ENCODE data around the gene TAS2R50. TPM values are rescaled to one million over a fixed set of nuclear protein-coding genes. Genes with fewer than 3 reads are reported as not detected.
"Not testable (repeated sequence)": the region's sequence is repeated elsewhere in the genome, so short reads cannot be mapped to it uniquely, and the experiment has no call there.

TAS2R50 gene, protein sequence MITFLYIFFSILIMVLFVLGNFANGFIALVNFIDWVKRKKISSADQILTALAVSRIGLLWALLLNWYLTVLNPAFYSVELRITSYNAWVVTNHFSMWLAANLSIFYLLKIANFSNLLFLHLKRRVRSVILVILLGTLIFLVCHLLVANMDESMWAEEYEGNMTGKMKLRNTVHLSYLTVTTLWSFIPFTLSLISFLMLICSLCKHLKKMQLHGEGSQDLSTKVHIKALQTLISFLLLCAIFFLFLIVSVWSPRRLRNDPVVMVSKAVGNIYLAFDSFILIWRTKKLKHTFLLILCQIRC
- total RNA-seq (1 to 10 TPM; 1.0 to 1.1 TPM), polyA plus RNA-seq (ENCODE audit: insufficient read length in 6 of 6) (under 1 TPM in 5 of 6 donors, not detected in 1; 0.17 to 0.34 (median 0.20) TPM)
- long read RNA-seq, donor 1 = 0 reads
- long read RNA-seq, donor 2 = 0 reads
- long read RNA-seq, donor 3 = 0 reads
- long read RNA-seq, donor 4 = 0 reads
- long read RNA-seq, donor 5 = 0 reads
- long read RNA-seq, donor 6 = 0 reads
- long read RNA-seq, donor 7 = 0 reads
- long read RNA-seq, donor 8 = 0 reads
- long read RNA-seq, donor 9 = 0 reads
- long read RNA-seq, donor 10 = 0 reads
- long read RNA-seq, donor 11 = 0 reads
- long read RNA-seq, donor 12 = 0 reads

DNA sequence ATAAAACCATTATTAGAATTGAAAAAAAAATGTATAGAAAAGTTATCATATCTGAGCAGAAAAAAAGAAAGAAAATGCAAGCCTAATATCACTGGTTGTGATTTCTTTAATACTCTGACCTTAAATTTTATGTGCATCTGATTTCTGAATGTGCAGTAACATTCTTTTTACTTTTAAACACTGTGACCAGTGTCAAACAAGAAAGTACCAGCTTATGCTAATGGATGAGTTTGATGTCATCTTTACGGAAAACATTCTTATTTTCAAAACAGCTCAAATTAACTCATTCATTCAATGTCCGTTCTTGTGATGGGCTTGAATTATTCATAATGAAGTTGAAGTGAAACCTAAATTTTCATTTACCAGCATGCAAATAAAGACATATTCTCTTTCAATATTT is at the start of gene TAS2R50:
TSS of gene TAS2R50 (minus strand) at position 101 of the 400 bp plus-strand sequence. CDS start at position 49, 52 bp downstream.
- H3K36me3 ChIP-seq = no peaks in the 10 kb centered on the region
- H3K27ac ChIP-seq = no peak within 1 kb of the TSS
- no peaks in the 10 kb centered on the region for H3K27me3 ChIP-seq
- no peak for ATAC-seq
- intact Hi-C loops (cut with DNase I) = no loop called here
- no peak for DNase-seq
- H3K4me3 ChIP-seq = no peak within 1 kb of the TSS
- TF ChIP-seq, protein P1, sequence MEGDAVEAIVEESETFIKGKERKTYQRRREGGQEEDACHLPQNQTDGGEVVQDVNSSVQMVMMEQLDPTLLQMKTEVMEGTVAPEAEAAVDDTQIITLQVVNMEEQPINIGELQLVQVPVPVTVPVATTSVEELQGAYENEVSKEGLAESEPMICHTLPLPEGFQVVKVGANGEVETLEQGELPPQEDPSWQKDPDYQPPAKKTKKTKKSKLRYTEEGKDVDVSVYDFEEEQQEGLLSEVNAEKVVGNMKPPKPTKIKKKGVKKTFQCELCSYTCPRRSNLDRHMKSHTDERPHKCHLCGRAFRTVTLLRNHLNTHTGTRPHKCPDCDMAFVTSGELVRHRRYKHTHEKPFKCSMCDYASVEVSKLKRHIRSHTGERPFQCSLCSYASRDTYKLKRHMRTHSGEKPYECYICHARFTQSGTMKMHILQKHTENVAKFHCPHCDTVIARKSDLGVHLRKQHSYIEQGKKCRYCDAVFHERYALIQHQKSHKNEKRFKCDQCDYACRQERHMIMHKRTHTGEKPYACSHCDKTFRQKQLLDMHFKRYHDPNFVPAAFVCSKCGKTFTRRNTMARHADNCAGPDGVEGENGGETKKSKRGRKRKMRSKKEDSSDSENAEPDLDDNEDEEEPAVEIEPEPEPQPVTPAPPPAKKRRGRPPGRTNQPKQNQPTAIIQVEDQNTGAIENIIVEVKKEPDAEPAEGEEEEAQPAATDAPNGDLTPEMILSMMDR (IDR thresholded peaks at IDR 0.05) = no peak
- H3K4me1 ChIP-seq = no peaks in the 10 kb centered on the region
- peaks cover 0 to 3% of the 10 kb centered on the region in 2 donors for H3K9me3 ChIP-seq

DNA sequence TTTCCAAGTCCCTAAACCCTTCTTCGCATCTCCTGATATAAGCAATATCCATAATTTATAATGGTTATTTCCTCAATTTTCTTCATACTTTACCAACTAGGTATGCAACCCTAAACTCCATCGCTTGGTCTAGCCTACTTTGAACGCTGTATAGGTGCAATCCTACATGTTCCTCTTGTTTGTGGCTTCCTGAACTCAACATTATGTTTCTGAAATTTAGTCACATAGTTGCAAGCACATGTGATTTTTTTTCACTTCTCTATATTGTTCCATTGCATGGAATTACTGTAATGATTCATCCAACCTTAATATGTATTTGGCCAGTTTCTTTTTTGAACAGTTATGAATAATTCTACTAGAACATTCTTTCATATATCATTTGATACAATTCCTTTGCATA is 47.2 kb upstream of the TAS2R50 start:
- ATAC-seq; intact Hi-C loops (cut with DNase I); H3K9me3 ChIP-seq; H3K27me3 ChIP-seq; H3K4me1 ChIP-seq; H3K27ac ChIP-seq; H3K36me3 ChIP-seq; H3K4me3 ChIP-seq; DNase-seq: not testable (repeated sequence)

DNA sequence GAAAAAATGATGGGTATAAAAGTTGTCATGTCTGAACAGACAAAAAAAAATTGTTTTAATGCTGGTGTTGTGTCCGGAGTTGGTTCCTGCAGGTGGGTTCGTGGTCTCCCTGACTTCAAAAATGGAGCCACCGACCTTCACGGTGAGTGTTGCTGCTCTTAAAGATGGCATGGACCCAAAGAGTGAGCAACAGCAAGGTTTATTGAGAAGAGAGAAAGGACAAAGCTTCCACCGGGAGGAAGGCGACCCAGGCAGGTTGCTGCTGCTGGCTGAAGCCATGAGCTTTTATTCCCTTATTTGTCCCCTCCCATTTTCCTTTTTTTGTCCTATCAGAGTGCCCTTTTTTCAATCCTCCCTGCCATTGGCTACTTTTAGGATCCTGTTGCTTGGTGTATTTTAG is 44.6 kb upstream of the TAS2R50 start, which contains the start of gene TAS2R31:
TSS of gene TAS2R31 (minus strand) at position 101 of the 400 bp plus-strand sequence. CDS start at position 29, 72 bp downstream.
- DNase-seq (no peak), ATAC-seq (no peak)
- H3K27ac ChIP-seq = no peak within 1 kb of the TSS
- H3K9me3 ChIP-seq = no peaks in the 10 kb centered on the region
- H3K27me3 ChIP-seq = no peaks in the 10 kb centered on the region
- H3K4me1 ChIP-seq = no peaks in the 10 kb centered on the region
- intact Hi-C loops (cut with DNase I) = no loop called here
- TF ChIP-seq, protein P1 (IDR thresholded peaks at IDR 0.05) = no peak
- H3K4me3 ChIP-seq = no peak within 1 kb of the TSS
- H3K36me3 ChIP-seq = peaks cover 0 to 8% of the 10 kb centered on the region in 2 donors

DNA sequence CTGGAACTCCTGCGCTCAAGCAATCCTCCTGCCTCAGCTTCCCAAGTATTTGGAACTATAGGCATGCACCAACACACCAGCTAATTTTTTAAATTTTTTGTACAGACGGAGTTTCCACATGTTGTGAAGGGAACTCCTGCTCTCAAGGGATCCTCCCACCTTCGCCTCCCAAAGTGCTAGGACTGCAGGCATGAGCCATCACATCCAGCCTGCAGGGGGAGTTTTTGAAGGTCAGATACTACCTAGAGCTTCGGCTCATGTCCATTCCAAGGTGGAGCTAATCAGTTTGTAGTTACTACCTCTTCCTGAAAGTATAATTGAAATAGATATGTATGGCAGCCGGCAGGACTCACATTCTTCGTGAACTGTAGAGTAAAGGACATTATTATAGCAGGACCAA is 39.4 kb upstream of the TAS2R50 start:
- ATAC-seq (no peak), DNase-seq (no peak)
- H3K9me3 ChIP-seq = peaks cover 0 to 6% of the 10 kb centered on the region in 2 donors
- peaks cover 0 to 12% of the 10 kb centered on the region in 2 donors for H3K36me3 ChIP-seq
- H3K4me3 ChIP-seq = no peak overlapping the region
- H3K4me1 ChIP-seq = no peaks in the 10 kb centered on the region
- TF ChIP-seq, protein P1 (IDR thresholded peaks at IDR 0.05) = no peak
- no peaks in the 10 kb centered on the region for H3K27me3 ChIP-seq
- no peak overlapping the region for H3K27ac ChIP-seq
- intact Hi-C loops (cut with DNase I) = no loop called here

DNA sequence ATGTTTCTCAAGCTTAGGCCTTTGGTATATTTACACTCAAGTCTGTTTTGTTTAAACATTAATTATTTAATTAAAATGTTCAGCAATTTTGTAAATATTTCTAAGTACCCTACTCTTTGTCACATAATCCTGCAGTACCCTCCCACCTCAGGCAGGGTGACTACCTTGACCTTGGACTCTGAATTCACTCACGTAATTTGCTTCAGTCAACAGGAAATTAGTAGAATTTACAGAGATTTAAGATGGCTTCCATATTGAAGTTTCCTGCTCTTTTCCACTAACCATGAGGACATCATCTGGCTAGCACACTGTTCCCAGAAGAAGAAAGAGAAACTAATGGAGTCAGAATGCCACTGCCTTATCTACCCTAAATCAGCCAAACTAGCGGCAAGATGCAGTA is 36.7 kb upstream of the TAS2R50 start:
- Histone ChIP-seq H3K27me3 (no peaks in the 10 kb centered on the region), H3K4me3 (no peak overlapping the region), H3K4me1 (no peaks in the 10 kb centered on the region), H3K9me3 (peaks cover 0 to 6% of the 10 kb centered on the region in 2 donors), H3K27ac (no peak overlapping the region), H3K36me3 (peaks cover 0 to 12% of the 10 kb centered on the region in 2 donors)
- TF ChIP-seq, protein P1 (IDR thresholded peaks at IDR 0.05) = no peak
- intact Hi-C loops (cut with DNase I) = no loop called here
- ATAC-seq = no peak
- DNase-seq = no peak

Data from left lung (tissue), 14 donors.